BLaER1 (cell line): ENCODE data around the gene MFRP.

ENCODE experiments used
- H3K27ac ChIP-seq: shearing (Covaris generic); formaldehyde crosslinking; 2 replicates; pipeline ENCODE4 v1.8.1; 2022
- H3K27me3 ChIP-seq: shearing (Covaris generic); formaldehyde crosslinking; 2 replicates; pipeline ENCODE4 v1.8.1; 2022
- H3K36me3 ChIP-seq: shearing (Covaris generic); formaldehyde crosslinking; 2 replicates; pipeline ENCODE4 v1.8.1; 2022
- H3K4me1 ChIP-seq: shearing (Covaris generic); formaldehyde crosslinking; 2 replicates; pipeline ENCODE4 v1.8.1; 2022
- H3K4me2 ChIP-seq: shearing (Covaris generic); formaldehyde crosslinking; 2 replicates; pipeline ENCODE4 v1.8.1; 2022
- H3K4me3 ChIP-seq: shearing (Covaris generic); formaldehyde crosslinking; 2 replicates; pipeline ENCODE4 v1.8.1; 2022
- H3K9ac ChIP-seq: shearing (Covaris generic); formaldehyde crosslinking; 2 replicates; pipeline ENCODE4 v1.8.1; 2022
- H3K9me3 ChIP-seq: shearing (Covaris generic); formaldehyde crosslinking; 2 replicates; pipeline ENCODE4 v1.8.1; 2022
- H4K20me1 ChIP-seq: shearing (Covaris generic); formaldehyde crosslinking; 2 replicates; pipeline ENCODE4 v1.8.1; 2022
- Cebpa-rat ChIP-seq: shearing (Covaris generic); IDR thresholded peaks from 2 replicates; pipeline ENCODE4 v1.8.1; 2022

Gene MFRP

DNA sequence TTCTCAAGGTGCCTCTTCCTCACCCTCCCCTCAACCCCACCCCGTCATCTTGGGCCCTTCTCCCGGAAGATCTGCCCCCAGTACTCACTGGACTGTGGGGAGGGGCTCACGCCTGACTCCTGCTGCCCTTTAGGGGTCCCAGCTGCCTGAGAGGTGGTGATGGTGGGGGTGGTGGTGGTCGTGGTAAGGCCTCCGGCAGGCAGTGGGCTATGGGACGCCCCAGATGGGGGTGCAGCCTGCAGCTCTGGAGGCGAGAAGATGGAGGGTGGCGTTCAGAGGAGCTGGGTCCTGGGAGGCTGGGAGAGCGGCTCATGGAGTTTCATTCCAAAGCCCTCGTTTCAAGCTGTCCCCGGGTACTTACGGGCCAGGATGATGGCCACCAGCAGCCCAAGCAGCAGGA lies 820 bp downstream of the MFRP start:
- H3K4me3 ChIP-seq: no peak overlapping the region
- H3K27me3 ChIP-seq: peaks cover 19% of the 10 kb centered on the region
- no peaks in the 10 kb centered on the region for H3K36me3 ChIP-seq
- no peaks in the 10 kb centered on the region for H3K9me3 ChIP-seq
- H3K9ac ChIP-seq: no peak overlapping the region
- peaks cover 17% of the 10 kb centered on the region for H3K4me1 ChIP-seq
- no peaks in the 10 kb centered on the region for H4K20me1 ChIP-seq
- no peak overlapping the region for H3K4me2 ChIP-seq
- TF ChIP-seq Cebpa-rat: no peak
- no peak overlapping the region for H3K27ac ChIP-seq

- no peaks in the 10 kb centered on the region for H3K9me3 ChIP-seq
- H3K4me3 ChIP-seq: no peak overlapping the region
- H3K4me1 ChIP-seq: peaks cover 30% of the 10 kb centered on the region
- peaks cover 31% of the 10 kb centered on the region for H3K27me3 ChIP-seq
- H3K4me2 ChIP-seq: no peak overlapping the region
- TF ChIP-seq Cebpa-rat: no peak
- H3K36me3 ChIP-seq: no peaks in the 10 kb centered on the region
- H3K27ac ChIP-seq: no peak overlapping the region
- peaks cover 2% of the 10 kb centered on the region for H4K20me1 ChIP-seq
- H3K9ac ChIP-seq: no peak overlapping the region
These were observed 2.1 kb downstream of the MFRP start for GRCh38 chr11:119344291-119345010.

DNA sequence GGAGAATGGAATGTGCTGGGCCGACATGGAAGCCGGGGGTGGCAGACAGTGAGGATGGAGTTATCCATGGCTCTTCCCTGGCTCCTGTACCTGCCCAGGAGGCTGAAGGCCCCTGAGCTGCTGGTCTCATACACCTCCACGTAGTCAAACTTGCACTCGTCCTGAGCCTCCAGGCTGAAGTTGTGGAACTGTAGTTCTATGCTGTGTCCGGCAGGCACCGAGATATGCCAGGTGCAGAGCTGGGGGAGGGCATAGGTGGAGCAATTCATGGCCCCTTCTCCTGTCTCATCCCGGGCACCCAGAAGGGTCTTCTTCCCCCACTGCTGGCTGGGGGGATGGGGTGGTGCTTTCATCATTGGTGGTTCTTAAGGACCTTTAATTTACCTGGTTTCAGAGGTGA lies 2.8 kb downstream of the MFRP start:
- H3K9ac ChIP-seq: no peak overlapping the region
- no peak overlapping the region for H3K4me3 ChIP-seq
- no peaks in the 10 kb centered on the region for H3K36me3 ChIP-seq
- H3K4me2 ChIP-seq: no peak overlapping the region
- no peak for TF ChIP-seq Cebpa-rat
- no peaks in the 10 kb centered on the region for H3K9me3 ChIP-seq
- H3K27me3 ChIP-seq: peaks cover 39% of the 10 kb centered on the region
- no peak overlapping the region for H3K27ac ChIP-seq
- peaks cover 37% of the 10 kb centered on the region for H3K4me1 ChIP-seq
- H4K20me1 ChIP-seq: peaks cover 10% of the 10 kb centered on the region

- no peak for TF ChIP-seq Cebpa-rat
- peaks cover 42% of the 10 kb centered on the region for H3K27me3 ChIP-seq
- H3K9ac ChIP-seq: no peak overlapping the region
- H3K4me2 ChIP-seq: peak overlapping the region; percentile 98
- H3K4me3 ChIP-seq: no peak overlapping the region
- no peaks in the 10 kb centered on the region for H3K36me3 ChIP-seq
- H3K27ac ChIP-seq: no peak overlapping the region
- no peaks in the 10 kb centered on the region for H3K9me3 ChIP-seq
- H4K20me1 ChIP-seq: peaks cover 14% of the 10 kb centered on the region
- peaks cover 49% of the 10 kb centered on the region for H3K4me1 ChIP-seq
These were observed 4.0 kb downstream of the MFRP start for GRCh38 chr11:119342362-119343130.

GRCh38 chr11:119342023-119342300 lies 4.5 kb downstream of the MFRP start:
- Histone ChIP-seq H3K27ac (no peak overlapping the region), H4K20me1 (peaks cover 14% of the 10 kb centered on the region), H3K4me2 (peak overlapping the region; percentile 98), H3K9me3 (no peaks in the 10 kb centered on the region), H3K27me3 (peaks cover 42% of the 10 kb centered on the region), H3K4me1 (peaks cover 55% of the 10 kb centered on the region), H3K4me3 (no peak overlapping the region), H3K36me3 (no peaks in the 10 kb centered on the region), H3K9ac (no peak overlapping the region)
- no peak for TF ChIP-seq Cebpa-rat

DNA sequence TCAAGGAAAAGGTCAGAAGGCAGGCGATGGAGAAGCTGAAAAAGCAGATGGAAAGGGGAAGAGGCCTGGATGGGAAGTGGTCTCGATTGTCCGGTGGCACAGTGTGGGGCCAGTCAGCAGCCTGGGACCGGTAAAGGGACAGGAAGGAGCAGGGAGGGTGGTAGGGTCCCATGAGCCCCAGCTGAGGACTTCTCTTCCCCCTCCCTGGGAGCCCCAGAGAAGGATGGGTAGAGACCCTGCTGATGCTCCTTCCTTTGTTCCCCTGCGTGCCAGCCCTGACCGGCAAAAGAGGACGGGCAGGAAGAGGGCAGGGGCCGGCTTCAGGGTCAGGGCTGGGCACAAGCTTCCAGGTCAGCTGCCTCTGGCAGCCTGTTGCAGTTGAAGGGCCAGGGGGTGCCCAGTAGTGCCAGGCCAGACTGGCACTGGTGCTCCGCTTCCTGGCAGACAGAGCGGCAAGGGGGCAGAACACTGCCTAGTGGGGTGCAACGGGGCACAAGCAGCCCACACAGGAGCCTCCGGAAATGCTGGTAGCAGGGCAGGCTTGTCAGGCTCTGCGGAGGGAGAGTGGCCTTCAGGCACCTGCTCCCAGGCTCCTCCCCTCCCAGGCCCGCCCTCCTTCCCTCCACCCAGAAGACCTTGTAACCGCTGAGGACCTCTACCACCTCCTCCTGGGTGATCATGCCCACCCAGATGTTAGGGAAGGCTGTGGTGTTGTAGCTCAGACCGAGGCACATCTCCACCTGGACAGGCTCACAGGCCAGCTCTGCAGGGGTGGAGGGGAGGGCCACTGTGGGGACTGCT lies 5.1 kb downstream of the MFRP start:
- Histone ChIP-seq H3K4me2 (peak overlapping the region; percentile 98), H3K27me3 (peaks cover 42% of the 10 kb centered on the region), H3K36me3 (no peaks in the 10 kb centered on the region), H3K27ac (peak overlapping the region; percentile 61; the same call in 1 of the 2 replicates), H3K9ac (peak overlapping the region; percentile 39; the same call in 1 of the 2 replicates), H4K20me1 (peaks cover 14% of the 10 kb centered on the region), H3K4me1 (peaks cover 60% of the 10 kb centered on the region), H3K9me3 (no peaks in the 10 kb centered on the region), H3K4me3 (peak overlapping the region; percentile 67)
- TF ChIP-seq Cebpa-rat: no peak

DNA sequence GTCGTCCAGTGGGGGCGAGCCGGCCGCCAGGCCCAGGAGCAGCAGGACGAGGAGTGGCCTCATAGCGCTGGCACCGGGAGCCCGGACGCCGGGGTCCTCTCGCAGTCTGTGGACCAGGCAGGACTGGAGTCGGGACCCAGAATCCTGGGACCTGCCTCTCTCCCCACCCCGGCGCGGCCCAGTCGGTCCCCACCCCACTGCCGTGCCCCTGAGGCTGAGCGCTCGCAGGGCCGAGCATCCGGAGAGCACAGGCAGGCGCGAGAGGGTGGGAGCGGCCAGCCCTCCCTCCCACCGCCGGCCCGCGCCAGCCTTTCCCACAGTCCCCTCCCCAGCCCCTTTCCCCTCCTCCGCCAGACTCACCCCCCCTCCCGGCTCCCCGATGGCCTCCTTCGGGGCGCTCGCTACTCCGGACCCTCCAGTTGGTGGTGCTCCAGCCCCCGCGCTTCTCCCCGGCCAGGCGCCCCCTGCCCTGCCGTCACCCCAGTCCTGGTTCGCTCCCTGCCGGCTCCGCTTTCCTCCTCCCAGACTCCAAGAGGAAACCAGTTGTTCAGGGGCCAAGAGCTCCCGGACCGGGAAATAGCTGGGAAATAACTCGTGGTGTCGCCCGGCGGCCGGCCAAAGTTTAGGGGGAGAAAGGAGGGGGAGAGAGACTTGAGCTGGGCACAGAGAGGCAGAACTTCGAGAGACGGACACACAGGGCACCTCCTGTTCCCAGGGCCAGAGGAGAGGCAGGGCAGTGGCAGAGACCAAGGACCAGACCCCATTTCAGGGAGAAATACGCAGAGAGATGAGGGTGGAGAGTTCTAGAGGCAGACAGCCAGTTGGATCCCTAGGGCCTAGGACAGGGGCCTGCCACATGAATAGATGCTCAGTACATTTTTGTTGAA lies 5.9 kb downstream of the MFRP start, which contains the start of gene C1QTNF5:
Gene C1QTNF5 (minus strand): TSS at position 549 of the 887 bp plus-strand sequence. CDS start 486 bp downstream, at position 63.
- Histone ChIP-seq H3K4me3 (peak within 1 kb of the TSS; percentile 67), H3K27me3 (peaks cover 42% of the 10 kb centered on the region), H3K27ac (peak within 1 kb of the TSS; percentile 64), H4K20me1 (peaks cover 14% of the 10 kb centered on the region), H3K4me1 (peaks cover 68% of the 10 kb centered on the region), H3K9me3 (no peaks in the 10 kb centered on the region), H3K4me2 (peak within 1 kb of the TSS; percentile 98), H3K36me3 (peaks cover 6% of the 10 kb centered on the region; the same call in 1 of the 2 replicates), H3K9ac (peak within 1 kb of the TSS; percentile 69)
- no peak for TF ChIP-seq Cebpa-rat

DNA sequence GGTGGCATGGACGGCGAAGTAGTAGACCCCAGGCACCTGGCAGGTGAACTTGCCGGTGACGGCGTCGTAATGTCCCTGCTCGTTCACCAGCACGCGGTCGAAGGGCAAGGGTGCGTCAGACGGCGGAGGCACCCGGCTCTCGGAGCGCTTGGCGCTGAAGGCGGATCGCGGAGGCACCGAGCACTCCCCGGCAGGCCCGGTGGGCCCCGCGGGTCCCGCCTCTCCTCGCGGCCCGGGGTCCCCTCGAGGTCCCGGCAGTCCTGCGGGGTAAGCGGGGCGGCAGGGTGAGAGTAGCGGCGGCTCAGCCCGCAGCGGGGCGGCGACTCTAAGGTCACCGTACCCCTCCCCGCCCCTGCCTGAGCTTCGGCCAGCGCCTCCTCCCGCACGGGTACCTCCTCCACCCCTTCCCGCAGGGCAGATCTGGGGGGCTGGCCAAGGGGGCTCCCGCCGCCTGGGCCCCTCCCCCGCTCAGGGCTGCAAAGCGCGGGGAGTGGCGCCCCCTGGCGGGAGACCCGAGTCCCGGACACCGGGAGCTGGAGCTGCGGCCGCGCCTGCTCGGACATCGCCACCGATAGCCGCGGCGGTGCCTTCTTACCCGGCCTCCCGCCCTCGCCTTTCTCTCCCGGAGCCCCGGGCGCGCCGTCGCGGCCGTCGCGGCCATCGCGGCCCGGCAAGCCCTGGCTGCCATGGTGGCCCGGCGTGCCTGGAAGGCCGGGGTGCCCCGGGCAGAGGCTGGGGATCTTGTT lies 6.7 kb downstream of the MFRP start:
- Histone ChIP-seq H3K27ac (peak overlapping the region; percentile 64), H3K4me1 (peaks cover 77% of the 10 kb centered on the region), H3K4me3 (peak overlapping the region; percentile 67), H3K9me3 (no peaks in the 10 kb centered on the region), H3K27me3 (peaks cover 42% of the 10 kb centered on the region), H3K36me3 (peaks cover 6% of the 10 kb centered on the region; the same call in 1 of the 2 replicates), H3K9ac (peak overlapping the region; percentile 69), H4K20me1 (peaks cover 14% of the 10 kb centered on the region), H3K4me2 (peak overlapping the region; percentile 98)
- TF ChIP-seq Cebpa-rat: no peak
